ENCODE data around the gene PELI1.
"Not testable (repeated sequence)": the region's sequence is repeated elsewhere in the genome, so short reads cannot be mapped to it uniquely, and the experiment has no call there.

The PELI1 gene

DNA sequence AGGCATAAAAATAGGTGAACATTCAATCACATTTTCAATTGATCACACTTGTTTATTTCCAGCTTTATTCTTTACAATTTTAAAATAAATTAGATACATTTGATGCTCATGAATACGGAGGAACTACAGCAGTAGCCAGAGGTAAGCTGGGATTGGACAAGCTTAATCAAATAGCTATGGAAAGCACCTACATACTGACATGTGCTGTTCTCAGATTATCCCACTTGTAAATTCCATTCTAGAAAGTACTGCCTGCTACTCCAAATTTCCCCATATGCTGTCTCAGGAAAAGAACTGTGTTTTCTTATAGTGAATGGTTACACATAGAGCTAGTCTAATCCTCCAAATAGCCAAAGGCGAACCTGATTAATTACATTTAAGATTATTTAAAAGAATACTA, 24.2 kb downstream of the PELI1 start:
- no peak for DNase-seq

DNA sequence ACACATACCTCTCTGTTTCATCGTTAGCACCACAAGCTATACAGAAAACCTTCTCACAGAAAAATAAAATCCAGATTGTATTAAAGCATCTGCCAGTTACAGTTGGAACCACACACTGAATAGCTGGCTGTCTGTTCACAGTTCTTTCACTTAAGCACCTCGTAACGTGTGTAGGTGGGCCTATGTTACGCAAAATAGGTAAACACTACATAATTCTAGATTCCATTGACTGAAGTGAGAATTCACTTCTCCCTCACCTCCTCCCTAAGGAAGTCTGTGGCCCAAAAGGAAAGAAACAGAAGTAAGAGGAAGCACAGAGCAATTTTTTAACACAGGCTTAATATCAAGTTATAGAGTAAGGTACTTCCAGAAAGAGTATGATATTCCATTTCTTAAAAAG, 24.9 kb downstream of the PELI1 start:
- DNase-seq = no peak

DNA sequence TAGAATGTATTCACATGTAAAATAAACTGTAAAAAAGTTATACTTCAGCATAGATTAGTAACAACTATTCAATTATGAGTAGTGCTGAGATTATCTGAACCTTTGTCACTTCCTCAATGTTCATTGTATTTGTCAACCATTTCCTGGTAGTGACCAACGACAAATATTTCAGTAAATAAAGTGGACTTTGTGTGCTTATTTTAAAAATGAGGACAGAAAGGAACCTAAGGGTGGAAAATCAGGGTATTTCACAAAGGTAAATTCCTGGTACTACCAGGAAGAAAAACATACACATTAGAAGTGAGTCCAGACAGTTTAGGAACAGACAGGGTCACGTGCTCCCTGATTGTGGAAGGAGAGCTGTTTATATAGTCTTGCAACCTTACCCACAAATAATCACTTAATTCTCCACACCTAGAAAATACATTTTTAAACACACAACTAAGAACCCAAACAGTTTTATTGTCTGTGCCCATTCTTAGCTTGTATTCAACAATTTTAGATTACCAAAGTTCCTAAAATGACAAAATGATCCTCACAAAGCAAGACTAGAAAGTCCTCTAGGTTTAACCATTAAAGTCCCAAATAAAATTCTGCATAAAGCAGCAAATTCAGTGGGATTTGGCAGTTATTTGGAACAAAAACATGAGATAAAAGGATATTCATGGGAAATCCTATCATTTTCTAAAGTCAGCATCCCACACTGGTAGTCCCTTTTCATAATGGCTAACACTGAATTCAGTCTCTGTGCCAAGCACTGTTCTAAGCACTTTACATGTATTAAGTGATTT, 28.2 kb downstream of the PELI1 start:
- no peak for DNase-seq

- no peak for DNase-seq
These were observed 29.3 kb downstream of the PELI1 start for GRCh38 chr2:64114912-64115277.

DNA sequence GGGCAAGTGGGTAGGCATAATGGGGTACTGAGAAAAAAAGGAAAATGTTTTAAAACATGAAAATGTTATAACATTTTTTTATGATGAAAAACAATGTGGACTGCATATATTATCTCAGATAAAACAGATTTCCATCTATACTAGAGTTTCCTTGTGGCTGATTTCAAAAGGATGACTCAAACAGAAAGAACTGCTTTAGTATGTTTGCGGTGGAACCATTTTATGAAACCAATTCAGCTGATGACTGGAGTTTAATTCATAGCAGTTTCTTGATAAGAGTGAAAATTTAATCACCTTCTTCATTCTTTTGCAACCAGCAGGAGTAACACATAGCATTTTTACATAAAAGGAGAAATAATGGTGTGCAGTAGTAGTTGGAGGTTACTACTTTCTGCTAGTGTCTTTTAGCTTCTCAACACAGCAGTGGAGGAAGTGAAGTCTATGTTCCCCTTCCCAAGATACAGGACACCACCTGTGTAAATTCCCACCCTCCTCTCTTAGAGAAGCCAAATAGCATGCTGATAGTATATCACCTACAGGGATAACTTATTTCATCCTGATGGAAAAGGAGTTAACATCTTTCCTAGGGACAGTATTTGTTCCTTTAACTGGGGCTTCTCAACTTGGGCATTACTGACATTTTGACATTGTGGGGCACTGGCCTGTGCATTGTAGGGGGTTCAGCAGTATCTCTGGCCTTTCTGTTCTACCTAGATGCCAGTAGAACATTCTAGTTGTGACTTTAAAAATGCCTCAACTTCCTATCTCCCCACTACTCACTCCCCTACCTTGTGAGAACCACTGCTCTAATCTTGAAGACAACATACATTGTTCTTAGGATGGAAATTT, 29.9 kb downstream of the PELI1 start:
- peak; percentile 51 for DNase-seq

DNA sequence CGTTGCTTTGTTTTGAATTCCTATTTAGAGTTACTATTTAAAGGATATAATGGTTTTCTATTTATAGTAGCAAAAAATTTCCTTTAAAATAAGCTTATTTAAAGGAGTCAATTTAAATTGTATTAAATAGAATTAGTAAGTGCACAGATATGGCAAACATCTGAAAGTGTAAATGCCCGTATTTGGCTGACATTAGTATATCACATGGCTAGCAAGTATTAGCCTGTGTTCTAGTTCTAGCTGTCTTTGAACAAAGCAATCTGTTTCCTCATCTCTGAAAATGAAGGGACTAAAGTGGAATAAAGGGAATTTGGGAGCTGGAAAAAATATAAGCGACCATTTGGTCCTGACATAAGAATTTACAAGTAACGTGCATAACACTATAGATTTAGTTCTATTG, 32.2 kb downstream of the PELI1 start:
- DNase-seq = no peak

GRCh38 chr2:64111426-64111825, 32.8 kb downstream of the PELI1 start:
- no peak for DNase-seq

GRCh38 chr2:64108666-64109241, 35.5 kb downstream of the PELI1 start:
- DNase-seq = no peak

DNA sequence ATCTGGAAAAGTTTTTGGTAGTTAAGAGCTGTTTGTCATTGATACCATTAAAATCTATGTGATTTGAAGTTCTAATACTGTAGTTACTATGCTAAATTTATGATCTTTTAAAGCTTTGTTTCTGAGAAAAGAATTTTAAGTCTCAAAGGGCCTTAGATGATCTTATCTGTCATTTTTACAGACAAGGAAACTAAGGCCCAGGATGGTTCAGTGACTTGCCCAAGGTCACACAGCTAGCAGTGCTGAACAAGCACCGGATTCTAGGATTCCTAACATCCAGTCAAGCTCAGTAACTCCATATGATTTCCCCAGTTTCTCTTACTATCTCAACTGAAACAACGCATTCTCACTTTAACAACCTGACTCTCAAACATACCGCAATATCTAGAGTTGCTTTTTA, 37.7 kb downstream of the PELI1 start:
- DNase-seq = no peak

DNA sequence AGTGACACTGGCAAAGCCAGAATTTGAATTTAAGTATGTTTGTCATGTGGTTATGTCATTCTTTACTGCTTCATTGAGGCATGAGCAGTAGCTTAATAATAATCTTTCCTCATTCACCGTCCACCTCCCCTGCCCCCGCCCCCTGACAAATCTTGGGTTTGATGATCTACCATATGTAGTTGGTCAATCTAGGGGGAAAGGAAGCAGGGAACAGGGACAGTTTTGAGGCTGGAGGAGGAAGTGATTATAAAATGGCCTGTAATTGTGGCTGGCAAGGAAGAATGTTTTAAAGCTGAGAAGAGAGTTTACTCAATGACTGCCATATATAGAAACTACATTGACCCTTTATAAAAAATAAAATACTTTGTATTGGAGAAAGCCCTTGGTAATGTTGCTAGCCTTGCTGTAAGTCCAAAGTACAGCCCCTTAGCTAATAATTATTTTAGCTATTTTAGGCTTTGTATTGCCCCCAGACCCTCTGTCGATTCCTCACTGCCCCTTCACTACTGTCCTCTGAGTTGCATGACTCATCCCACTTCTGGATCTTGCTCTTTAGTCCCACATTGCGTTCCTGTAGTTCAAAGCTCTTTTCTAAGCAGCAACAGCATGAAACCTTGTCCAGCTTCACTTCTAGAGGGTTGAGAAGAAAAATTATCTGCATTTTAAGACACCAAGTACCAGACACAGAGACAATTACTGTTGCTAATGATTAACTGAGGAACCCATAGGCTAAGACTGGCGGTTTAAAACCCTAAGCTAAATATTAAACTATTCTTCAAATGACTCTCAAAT, 38.4 kb downstream of the PELI1 start:
- DNase-seq = no peak

- DNase-seq = no peak
These were observed 39.3 kb downstream of the PELI1 start for GRCh38 chr2:64104933-64105332.

GRCh38 chr2:64102736-64103135, 41.5 kb downstream of the PELI1 start:
- DNase-seq = not testable (repeated sequence)

DNA sequence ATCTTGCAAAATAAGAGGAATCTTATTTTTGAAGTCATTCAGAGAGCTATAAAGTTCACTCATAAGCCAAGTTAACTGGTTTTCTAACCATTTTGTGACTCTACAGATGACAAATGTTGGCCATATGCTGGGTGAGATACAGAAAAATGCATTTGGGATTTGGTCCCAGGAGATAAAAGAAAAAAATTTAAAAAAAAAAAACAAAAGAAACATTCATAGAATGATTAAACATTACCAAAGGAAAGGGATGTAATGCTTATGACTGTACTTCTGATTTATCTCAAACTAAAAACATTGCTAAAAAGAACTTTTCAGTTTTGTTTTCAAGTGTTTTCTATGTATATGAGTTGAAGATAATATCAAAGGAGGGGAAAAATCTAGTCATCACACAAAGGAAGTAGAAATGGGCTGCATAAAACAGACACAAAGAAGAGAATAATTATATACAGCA, 43.1 kb downstream of the PELI1 start:
- DNase-seq = peak; percentile 23

DNA sequence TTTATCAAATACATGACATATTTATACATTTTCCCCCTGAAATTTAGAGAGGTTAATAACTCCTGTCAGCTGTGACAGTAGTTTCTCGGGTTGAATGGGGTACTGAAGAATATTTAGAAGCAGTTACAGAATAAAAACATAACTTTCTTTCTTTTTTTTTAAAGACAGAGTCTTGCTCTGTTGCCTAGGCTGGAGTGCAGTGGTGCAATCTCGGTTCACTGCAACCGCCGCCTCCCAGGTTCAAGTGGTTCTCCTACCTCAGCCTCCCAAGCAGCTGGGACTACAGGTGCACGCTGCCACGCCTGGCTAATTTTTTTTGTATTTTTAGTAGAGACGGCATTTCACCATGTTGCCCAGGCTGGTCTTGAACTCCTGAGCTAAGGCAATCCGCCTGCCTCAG, 43.6 kb downstream of the PELI1 start:
- DNase-seq = not testable (repeated sequence)

DNA sequence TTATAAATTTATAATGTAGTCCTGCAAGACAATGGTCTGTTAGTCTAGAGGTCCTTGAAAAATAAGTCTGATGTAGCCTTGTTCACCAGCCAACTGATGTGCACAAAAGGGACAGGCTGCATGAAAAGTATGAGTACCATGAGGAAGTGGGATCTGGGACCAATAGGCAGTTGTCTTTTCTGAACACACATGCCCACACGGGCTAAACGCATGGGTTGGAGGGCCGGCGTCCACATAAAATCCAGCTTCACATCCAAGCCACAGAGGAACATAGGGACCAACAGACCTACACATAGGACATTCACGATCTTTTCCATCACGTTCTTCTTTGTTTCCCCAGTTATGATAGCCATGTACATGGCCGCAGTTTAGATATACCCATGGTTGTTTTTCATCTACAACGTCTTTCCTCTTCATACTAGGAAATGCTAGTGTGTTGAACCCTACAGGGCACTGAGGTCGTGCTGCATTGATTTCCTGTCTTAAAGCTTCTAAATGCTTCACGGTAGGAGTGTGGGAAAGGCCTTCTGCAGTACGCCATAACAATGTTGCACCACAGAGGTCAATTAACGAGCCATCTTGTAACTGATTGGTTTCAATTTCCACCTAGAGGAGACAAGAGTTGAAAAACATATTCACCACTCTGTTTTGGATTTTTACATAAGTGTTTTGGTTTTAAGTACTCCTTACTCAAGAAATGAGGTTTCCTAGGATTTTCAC, 49.4 kb downstream of the PELI1 start:
- DNase-seq = no peak

- no peak for DNase-seq
These were observed 50.9 kb downstream of the PELI1 start for GRCh38 chr2:64093341-64093740.

DNA sequence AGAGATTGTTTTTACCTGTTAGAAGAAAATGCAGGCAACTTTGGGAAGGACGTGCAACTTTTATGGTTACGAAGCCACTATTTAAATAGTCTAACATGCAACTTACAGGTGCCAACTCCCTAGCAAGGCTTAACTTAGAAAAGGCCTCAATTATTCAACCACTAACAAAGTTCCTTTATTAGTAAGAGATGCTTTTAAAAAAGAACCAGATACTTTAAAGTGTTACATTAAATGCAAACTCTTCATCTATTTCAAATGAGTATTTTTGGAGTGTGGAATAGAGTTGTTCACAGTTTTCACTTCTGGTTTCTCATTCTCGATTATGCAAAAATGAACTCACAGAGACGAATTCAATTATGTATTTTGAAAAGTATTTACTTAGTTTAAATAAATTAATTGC, 51.7 kb downstream of the PELI1 start:
- no peak for DNase-seq

- DNase-seq = no peak
These were observed 54.0 kb downstream of the PELI1 start for GRCh38 chr2:64090264-64090663.

DNA sequence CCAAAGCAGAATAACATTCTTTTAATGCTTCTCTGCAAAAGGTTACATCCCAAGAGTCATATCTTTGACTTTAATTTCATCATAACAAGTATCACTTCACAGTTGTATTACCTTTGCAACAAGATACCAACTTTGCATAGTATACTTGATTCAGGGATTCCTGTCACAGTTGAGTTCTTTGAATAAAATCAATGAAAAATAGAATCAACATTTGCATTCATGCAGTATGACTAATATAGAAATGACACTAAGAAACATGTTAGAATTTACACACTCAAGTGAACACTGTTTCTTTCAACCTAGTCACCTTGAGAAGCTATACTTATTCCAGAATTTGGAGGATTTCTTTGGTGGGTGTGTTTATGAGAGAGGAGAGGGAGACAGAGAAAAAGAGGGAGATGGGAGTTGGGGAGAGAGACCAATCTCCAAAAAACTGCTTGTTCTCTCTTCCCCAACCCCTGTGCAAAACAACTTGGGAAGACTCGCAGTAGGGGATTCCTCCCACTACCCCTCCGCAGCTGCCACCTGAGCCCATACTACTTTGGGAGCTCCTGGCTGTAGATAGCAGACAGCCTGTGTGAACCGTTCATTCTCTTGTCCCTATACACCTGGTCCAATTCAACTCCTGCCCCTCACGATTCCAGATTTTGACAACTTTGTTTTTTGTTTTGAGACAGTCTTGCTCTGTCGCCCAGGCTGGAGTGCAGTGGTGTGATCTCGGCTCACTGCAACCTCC, 57.7 kb downstream of the PELI1 start:
- no peak for DNase-seq

- no peak for DNase-seq
These were observed 58.3 kb downstream of the PELI1 start for GRCh38 chr2:64085936-64086335.

DNA sequence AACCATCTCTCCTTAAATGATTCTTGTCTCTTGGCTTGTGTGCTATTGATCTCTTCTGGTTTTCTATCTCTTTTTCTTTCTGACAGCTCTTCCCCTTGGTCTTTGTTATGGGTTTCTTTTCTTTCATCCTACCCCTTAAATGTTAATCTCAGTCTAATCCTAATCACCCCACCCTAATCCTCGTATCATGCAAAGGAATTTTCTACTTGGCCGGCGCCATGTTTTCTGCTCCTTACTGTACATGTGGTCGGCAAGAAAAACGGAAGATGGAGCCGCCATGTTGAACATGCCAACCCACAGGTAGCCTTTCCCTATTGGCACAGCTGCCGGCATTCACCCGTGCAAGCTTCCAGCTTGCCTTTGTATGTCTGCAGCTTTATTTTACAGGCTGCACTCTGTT, 63.2 kb downstream of the PELI1 start:
- DNase-seq = no peak

GRCh38 chr2:64080179-64080578, 64.0 kb downstream of the PELI1 start:
- DNase-seq = no peak
